Heart left ventricle (tissue), 13 donors: ENCODE data around the gene ADH1C.

ENCODE experiments used
- CTCF ChIP-seq, 12 donors: fragments of 200-600 bp; sonication (generic) in 4 of 12; IDR thresholded peaks; one replicate each; pipeline versions ENCODE4 v1.5.0 to v1.8.0; 2018 to 2022; ENCODE audit warnings: antibody characterized with exemption in 12 of 12, mild to moderate bottlenecking in 5 of 12
- POLR2A ChIP-seq, 2 donors: fragments of 450-650 bp; IDR thresholded peaks; one replicate each; pipeline ENCODE4 v1.6.1; 2017; ENCODE audit warnings: antibody characterized with exemption in 2 of 2, mild to moderate bottlenecking in 2 of 2, moderate library complexity in 2 of 2
- donor health status: ischemic (EF 13 %, LVEDD 7.1; RV severe dilation, severe dysfunction).
- donor health status: DM: no; HTN: yes; CAD: no.
- donor health status: DM: no; HTN: no; CAD: no.
- donor health status: ischemic (EF 25% LVEDD 6.9; RV normal size, moderate dysfunction).
- donor health status: ischemic (EF 25% LVEDD 5.7; RV mildly dilated, moderate dysfunction).
- donor health status: ischemic (EF 35%, LVEDD 5.7; RV mildly dilated, moderate dysfunction).
- donor health status: nonischemic (EF 11% LVEDD 7.7; RV severe dilation, severe dysfunction).
- donor health status: DM: yes; HTN: yes; CAD: no.
- donor health status: PGD.
- donor health status: ischemic (EF 29% LVEDD 5.4; RV normal size, mild dysfunction).
- donor health status: nonischemic (EF 23%, LVEDD 6.1; RV moderate dilation, normal function).

- TF ChIP-seq CTCF (IDR thresholded peaks at IDR 0.05) (no peak), POLR2A (IDR thresholded peaks at IDR 0.05) (no peak)
Observed at GRCh38 chr4:99330648-99331047, 21.9 kb downstream of the ADH1C start.
